Stimulated activated CD8-positive, alpha-beta memory T cell treated with anti-CD3 and anti-CD28 coated beads, Interleukin-7, amount 100 ng/mL, for 1 hour (primary cell): ENCODE measurements around the gene CCDC57.

Source experiments
- DNase-seq, 2 donors: peaks; one replicate each; pipeline ENCODE4 v3.0.0-alpha.2; 2020; ENCODE audit warnings: low read depth in 2 of 2

Gene CCDC57

DNA sequence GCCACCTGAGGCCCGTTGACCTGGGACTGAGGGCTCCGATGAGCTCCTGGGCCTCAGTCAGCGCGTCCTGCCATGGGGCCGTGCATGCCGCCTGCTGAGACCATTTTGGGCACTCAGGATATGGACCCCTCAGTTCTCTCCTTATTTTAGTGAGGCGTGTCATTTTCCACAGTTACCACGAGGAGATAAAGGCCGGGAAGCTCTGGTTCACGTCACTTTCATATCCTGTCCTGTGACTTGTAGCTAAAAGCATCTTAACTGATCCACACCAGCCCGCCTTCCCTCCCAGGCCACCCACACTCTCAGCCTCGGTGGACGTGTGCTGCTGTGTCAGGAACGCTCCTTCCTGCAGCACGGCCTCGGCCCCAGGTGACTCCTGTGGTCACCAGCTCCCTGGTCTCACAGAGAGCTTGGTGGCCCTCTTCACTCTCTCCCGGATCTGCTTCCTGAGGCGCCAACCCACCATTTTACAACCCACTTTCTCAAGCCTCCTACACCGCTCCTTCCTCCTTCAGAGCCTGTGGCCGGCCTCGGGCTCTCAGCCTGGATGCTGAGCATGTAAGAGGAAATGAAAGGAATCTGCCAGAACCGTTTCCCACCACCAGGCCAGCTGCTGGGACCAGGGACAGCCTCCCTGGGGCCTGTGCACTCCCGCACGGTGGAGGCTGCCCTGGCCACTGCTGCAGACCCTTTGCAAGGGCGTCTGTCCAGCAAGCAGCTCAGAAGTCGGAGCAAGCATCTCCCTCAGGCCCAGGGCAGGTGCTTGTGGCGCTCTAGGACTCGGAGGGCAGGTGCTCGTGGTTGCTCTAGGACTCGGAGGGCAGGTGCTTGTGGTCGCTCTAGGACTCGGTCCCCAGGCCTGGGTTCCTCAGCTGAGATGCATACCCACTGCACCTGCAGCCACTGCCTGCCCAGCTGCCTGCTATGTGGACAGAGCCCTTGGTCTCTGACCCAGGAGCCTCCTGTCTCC is 90.7 kb downstream of the CCDC57 start:
- no peak for DNase-seq

DNA sequence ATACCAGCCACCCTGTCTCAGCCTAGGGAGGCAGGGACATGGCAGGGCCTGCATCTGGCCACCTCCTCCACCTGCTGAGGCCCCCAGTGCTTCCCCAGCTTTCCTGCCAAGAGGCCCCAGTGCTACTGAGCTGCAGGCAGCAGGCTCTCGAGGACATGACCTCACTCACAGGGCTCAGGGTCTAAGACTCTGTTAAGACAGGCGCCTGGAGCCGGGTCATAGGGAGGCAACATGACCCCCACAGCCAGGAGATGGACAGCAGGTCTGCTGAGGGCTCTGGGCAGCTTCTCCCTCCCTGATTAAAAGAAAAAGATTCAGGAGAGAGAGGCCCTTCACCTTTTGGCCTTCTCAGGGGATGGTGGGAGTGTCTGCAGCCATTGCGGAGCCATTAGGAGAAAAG is 91.4 kb downstream of the CCDC57 start:
- DNase-seq = no peak

DNA sequence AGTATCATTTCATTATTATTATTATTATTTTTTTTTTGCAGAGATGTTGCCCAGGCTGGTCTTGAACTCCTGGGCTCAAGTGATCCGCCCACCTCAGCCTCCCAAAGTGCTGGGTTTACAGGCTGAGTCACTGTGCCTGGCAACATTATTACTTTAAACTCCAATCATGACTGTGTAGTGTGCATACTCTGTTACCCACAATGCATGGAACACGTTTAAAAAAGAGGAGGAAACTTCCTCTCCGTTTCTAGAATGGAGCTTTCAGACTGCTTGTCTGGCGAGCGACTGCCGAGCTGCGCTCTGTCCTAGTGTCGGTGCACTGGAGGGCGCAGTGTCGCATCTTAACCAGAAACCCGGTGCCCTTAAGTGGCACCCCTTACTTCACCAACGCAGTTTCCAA is 92.5 kb downstream of the CCDC57 start:
- DNase-seq = no peak

DNA sequence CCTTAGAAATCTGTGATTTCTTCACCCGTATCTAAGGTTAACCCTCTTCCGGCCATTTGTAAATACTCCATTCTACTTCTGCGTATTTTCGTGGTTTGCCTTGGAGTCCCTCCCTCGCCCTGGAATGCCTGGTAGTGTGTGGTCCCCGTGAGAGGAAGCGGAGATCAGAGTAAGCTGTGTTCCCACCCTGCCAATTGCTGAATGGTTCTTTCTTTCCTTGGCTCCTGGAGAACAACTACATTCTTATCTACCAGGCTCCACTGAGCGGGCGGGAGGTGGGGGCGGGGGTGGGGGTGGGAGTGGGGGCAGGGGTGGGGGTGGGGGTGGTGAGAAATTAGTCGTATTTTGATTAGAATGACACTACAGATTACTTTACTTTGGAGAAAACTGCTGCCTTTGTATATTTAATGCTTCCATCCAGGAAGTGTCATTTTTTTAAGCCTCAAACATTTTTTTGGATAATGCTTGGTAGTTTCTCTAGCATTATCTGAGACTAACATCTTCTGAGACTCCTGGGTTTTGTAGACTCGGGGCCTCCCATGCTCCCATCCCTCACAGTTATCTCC is 93.7 kb downstream of the CCDC57 start:
- no peak for DNase-seq

DNA sequence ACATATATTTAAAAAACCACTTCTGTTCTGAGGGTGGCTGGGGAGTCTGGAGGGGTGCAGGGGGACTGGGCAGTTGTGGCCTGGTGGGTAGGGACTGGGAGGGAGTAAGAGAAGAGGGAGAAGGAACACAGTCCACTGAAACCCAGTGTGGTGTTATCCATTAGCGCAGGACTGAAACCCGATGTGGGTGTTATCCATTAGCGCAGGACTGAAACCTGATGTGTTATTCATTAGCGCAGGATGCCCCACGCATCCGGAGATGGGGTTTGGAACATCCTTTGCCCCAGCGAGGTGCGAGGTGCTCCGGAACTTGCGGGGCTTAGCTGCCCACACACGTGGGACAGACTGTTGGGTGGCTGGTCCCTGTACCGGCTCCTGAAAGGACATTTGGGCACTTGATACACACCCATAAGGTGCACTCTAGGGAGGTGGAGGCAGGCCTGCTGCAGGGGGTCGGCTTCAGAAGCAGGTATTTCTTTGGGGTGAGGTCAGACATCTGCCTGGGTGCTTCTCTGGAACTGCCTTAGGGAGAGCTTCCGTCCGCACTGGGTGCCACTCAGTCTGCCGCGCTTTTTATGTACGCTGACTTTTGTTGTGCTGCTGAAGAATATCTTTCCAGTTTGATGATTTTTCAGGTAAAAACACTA is 94.4 kb downstream of the CCDC57 start:
- DNase-seq = no peak

DNA sequence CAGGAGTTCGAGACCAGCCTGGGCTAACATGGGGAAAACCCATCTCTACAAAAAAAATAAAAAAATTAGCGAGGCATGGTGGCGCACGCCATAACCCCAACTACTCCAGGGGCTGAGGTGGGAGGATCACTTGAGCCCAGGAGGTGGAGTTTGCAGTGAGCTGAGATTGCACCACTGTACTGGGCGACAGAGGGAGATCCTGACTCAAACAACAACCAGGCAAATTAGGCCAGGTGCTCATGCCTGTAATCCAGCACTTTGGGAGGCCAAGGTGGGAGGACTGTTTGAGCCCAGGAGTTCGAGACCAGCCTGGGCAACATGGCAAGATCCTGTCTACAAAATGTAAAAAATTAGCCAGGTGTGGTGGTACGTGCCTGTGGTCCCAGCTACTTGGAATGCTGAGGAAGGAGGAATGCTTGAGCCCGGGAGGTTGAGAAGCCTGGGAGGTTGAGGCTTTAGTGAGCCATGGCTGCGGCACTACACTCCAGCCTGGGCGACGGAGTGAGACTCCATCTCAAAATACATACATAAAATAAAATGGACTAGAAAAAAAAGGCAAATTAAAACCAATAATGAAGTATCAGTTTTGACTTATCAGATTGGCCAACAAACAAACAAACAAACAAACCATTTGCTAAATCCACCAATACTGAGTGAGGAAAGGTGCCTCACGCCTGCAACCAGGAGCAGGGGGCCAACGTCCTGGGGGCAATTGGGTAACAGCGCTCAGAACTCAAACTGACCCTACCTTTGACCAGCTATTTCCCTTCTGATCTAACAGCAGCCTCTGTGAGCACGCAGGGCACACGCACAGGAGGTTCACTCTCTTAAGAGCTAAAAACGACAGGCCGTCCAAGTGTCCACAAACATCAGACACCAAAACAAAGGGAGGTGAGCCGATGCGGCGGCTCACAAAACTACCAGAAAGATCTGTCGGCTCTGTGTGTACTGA is 95.2 kb downstream of the CCDC57 start:
- no peak for DNase-seq

DNA sequence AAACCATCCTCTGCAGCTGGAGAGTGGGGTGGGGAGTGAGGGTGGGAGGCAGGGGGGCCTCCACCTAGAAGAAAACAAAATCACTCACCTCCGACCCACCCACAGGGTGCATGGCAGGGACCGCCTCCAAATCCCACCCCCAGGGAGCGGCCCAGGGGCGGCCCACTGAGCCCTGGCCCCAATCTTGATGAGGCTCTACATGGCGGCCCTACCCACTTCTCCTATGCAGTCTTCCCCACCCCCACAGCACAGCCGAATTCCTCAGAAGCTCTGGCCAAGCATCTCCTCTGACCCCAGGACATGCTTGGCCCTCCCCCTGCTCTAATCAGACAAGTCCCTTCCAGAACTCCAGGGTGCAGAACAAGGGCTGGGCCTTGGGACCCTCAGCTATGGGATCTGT is 96.4 kb downstream of the CCDC57 start:
- no peak for DNase-seq

DNA sequence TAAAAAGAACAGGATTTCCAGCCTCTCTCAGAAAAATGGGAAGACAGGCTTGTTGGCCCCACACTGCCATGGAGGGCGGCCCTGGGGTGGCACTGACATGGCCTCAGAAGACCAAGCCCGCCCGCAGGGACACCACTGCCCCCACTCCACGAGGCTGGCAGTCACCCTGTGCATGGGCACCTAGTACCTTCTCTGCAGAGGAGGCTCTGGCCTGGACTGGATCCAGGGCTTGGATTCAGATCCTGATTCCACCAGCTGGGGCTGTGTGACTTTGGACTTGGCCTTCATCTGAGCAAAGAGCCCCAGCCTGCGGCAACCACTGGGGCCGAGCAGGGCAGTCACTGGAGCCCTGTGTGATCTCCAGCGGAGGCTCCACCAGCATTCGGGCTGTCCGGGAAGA is 97.8 kb downstream of the CCDC57 start:
- no peak for DNase-seq

DNA sequence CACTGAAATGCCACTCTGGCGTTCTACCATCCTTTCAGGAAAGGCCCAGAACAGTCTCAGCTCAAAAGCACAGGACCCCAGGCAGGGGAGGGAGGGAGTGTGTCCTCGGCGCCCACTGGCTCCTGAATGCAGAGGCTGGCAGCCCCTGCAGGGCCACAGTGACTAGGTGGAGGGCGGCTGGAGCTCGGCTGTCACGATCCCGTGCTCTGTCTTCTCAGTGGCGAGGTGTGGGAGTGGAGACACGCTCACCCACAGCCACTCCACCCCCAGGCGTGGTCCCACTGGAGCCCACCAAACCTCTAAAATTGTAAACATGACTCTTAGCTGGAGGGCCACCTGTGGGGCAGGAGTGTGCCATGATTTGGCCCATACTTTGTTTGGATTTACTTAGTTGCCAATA is 98.2 kb downstream of the CCDC57 start:
- DNase-seq = no peak

DNA sequence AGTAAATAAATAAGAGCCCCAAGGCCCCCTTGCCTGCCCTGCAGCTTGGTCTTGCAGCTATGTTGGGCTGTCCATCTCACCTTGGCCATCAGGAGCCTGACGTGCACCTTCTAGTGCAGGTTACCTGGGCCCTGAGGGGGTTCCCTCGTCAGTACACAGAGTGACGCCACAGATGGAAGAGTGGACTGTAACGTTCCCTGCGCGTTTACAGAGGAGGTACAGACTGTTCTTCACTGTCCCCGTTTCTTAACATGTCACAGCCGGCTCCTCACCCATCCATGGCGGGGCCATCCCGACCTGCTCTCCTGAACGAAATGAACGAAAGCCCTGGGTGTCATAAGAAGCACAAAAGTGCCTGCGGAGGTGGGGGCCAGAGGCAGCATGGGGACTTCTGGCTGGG is 98.7 kb downstream of the CCDC57 start:
- no peak for DNase-seq

DNA sequence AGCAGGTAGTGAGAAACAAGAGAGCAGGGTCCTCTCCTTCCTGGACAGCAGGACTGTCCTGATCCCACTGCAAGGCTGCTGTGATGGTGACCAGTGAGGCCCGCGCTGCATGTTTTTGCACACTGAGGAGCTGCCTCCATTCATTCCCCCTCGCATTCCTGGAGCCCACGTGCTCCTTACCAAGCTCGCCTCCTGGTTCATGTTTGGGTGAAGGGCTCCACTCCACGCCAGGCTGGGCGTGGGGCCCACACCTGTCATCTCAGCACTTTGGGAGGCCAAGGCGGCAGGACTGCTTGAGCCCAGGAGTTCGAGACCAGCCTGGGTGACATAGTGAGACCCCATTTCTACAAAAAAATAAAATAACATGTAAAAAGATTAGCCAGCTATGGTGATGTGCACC is 99.2 kb downstream of the CCDC57 start:
- DNase-seq = no peak

DNA sequence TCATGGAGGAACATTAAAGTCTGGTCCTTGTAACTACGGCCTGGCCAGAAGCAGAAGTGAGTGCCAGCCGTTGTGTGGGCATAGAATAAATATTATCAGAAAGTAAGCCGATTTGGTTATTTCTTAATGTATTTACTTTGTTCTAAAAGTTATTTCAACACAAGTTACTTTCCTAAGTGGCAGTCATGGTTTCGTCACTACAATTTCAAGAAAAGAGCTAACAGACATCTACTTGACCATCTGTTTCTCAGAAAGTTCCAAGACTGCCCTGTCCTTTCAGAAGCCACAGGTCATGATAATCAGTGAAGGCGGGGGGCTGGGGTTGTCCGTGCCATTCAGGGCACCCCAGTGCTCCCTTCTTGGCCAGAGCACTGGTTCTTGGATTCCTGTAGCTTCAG is 99.7 kb downstream of the CCDC57 start:
- DNase-seq = no peak

DNA sequence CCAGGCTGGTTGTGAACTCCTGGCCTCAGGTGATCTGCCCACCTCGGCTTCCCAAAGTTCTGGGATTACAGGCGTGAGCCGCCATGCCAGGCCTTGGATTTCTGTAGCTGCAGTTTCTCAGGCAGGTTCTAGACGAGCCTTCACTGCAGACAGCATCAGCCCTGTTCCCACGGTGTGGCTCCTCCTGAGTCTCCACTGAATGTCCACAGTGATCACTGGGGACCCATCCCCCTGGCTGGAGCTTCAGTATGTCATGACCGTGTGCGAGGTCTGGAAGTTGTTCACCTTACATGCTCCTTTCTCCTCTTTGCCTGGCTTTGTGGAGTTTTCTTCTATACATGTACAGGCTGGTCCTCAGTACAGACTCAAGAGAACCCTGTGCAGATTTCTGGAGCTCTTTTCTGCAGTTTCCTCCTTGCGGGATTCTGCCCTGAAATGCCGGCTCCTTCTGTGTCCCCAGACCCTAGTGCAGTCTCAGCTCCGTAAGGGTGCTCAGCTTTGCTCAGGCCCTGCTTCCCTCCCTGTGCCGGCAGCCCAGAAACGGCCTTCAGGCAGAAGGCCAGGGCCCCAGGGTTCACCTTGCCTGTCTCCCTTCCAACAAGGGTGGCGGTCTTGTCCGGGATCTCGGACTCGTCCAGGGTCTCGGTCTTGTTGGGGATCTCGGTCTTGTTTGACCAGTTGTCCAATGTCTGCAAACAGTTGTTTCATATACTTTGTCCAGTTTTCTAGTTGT is 100.3 kb downstream of the CCDC57 start:
- no peak for DNase-seq

DNA sequence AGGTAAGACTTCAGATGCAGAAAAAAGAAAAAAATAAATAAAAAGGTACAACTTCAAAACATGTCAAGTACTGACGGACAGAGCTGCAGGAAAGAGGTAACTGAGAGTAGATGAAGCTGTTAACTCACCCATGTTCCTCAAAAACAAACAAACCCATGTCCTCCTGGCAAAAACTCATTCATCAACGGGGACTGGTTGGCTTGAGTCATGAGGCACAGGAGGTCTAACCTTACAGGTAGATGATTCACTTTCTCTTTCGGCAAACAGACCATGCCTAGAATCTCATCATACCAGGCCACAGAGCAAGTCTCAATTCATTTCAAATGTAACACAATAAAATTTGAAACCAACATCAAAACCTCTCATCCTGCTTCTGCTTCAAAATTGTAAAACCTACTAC is 102.3 kb downstream of the CCDC57 start:
- DNase-seq = no peak

DNA sequence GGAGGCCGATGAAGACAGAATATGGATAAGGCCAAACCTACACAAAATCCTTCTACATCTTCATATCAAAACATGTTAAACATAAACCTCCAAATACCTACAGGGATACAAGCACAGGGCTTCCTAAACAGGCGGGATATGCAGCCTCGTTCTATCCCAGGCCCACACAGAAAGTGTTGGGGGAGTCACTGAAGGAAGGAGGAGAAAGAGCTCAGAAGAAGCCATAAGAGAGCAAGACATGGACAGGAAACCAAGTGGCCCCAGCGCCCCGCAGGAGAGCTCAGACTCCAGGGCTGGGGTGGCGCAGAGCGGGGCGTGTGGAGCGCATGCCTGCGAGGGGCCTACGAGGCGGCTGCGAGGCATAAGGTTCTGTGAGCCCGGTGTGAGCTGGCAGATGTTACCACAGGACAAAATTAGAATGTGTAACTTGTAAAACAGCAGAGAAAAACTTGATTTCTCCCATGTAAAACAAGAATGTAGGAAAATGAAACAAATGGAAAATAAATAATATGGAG is 103.6 kb downstream of the CCDC57 start:
- no peak for DNase-seq

DNA sequence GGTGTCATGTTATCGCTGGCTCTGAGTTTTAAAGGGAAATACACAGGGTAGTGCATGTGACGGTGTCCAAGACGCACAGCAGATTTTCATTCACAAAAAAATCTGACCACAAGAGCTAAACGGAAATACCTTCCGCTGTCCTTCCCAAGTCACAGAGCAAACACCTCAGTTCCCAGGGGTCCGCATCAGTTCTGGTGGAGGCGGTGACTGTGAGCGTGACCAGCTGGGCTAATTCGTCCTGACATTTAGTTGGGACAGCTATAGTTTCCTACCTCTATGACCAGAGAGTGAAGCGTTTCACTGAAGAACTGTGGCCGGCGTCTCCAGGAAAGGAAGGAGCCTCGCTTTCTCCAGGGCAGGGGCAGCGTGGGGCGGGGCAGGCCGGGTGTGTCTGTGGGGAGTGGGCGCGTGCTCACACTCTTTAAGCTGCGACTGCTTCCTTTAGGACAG is 104.1 kb downstream of the CCDC57 start:
- no peak for DNase-seq

DNA sequence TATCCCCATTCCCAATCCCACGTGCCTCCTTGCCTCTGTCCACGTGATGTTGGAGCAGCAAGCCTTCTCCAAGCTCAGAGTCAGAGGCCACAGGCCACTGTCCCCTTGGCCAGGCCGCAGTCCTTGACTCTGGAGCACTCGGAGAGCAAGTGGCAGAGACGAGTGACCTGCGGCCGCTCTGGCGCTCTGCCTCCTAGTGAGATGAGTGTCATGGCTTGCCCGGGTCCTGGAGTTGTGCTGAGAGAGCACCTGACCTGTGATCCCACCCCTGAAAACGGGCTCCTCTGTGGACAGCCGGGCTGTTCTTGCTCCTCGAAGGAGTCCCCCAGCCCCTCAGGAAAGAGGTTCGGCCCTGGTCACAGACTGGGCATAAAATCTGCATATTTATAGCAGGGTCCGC is 104.6 kb downstream of the CCDC57 start:
- no peak for DNase-seq

DNA sequence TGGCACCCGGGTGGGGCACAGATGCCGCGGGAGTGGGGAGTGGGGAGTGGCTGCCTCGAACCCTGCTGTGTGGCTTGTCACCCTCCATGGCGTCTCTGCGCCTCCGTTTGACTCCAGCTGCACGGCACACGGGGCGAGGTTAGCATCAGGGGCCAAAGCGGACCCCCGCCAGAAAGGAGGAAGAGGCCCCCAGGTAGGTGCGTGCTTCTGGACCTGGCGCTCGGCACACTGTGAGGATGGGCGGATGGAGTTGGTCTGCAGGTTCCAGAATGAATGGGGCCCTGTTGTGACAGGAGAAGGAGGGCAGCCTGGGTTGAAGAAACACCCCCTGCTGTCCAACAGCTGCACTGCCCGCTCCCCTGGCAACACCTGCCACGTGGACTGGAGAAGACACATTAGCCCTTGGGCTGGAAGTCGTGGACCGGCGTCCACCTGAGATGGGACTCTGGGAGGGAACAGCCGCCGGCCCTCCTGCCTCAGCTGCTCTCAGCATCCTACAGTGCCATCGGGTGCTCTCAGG is 105.2 kb downstream of the CCDC57 start:
- DNase-seq = no peak

DNA sequence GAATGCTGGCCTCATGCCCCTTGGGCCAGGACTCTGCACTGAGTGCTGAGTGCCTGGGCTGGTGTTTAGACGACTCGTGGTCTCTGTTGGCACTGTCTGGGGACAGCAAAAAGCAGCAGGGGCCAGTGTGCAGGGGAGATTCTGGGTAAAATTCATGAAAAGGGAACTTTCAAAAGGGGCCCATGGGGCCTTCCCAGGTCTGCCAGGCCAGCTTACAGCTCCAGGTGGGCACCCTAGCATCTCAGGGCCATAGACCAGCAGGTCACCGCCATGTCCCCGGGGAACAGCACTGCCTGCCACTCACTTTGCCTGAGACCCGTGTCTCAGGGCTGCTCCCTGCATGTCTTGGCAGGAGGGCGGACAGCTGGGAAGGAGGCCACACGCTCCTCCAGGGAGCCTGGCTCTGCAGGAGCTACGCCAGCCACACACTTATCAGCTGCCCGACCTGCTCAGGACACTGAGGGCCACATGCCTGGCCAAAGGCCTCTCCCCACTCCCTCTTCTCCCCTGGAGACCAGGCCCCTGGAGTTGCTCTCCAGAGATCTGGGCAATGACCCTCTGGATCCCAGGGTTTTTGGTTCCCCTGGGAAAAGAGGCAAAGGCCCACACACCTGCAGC is 105.8 kb downstream of the CCDC57 start:
- no peak for DNase-seq
